ENCODE measurements around the gene FOXE1. TPM values are rescaled to one million over a fixed set of nuclear protein-coding genes. Genes with fewer than 3 reads are reported as not detected.

FOXE1 gene
- total and polyA plus RNA-seq, 2 experiments from 2014 or later = 0.45 TPM; not detected in 1

GRCh38 chr9:97866300-97866699, 13.3 kb downstream of the FOXE1 start:
- H3K79me2 ChIP-seq (replicated peaks; ENCODE audit: insufficient read depth) = no peaks in the 10 kb centered on the region
- H3K36me3 ChIP-seq (ENCODE audit: insufficient read depth) = no peaks in the 10 kb centered on the region
- no peak for TF ChIP-seq NANOG (IDR thresholded peaks at IDR 0.05; ENCODE audit: borderline replicate concordance)
- no peak for TF ChIP-seq ZNF114 (CRISPR knock-in tag; IDR thresholded peaks at IDR 0.05)
- TF ChIP-seq ZNF331 (CRISPR knock-in tag; IDR thresholded peaks at IDR 0.05; ENCODE audit: low read depth) = no peak
- no peak for TF ChIP-seq ETS1 (IDR thresholded peaks at IDR 0.05)
- TF ChIP-seq POLR2AphosphoS5 (IDR thresholded peaks at IDR 0.05; ENCODE audit: low read depth) = no peak
- TF ChIP-seq ZNF462 (CRISPR knock-in tag; IDR thresholded peaks at IDR 0.05) = no peak
- no peak for TF ChIP-seq EZH2 (IDR thresholded peaks at IDR 0.05; ENCODE audit: low read depth, unreplicated experiment)
- no peak for TF ChIP-seq EZH2phosphoT487 (IDR thresholded peaks at IDR 0.05; ENCODE audit: unreplicated experiment)
- no peak for TF ChIP-seq CTCF (conservative IDR thresholded peaks at IDR 0.05; ENCODE audit: low read depth in 2 of 2)
- no peak for TF ChIP-seq CREB1 (CRISPR knock-in tag; IDR thresholded peaks at IDR 0.05; ENCODE audit: low read depth)
- TF ChIP-seq STAT1 (IDR thresholded peaks at IDR 0.05; ENCODE audit: unreplicated experiment) = no peak
- no peak for TF ChIP-seq JUNB (IDR thresholded peaks at IDR 0.05; ENCODE audit: unreplicated experiment)
- TF ChIP-seq REST (IDR thresholded peaks at IDR 0.05; ENCODE audit: unreplicated experiment) = no peak
- no peaks in the 10 kb centered on the region for H3K9me2 ChIP-seq (ENCODE audit: insufficient read depth)
- H2AFZ ChIP-seq = no peak overlapping the region
- Mint-ChIP-seq H3K9me3 (peaks cover 14% of the 10 kb centered on the region; the same call in 2 of the 3 replicates), H3K4me3 (no peak overlapping the region), H3K27me3 (ENCODE audit: insufficient read depth, low read depth, poor library complexity) (peaks cover 20% of the 10 kb centered on the region), H3K36me3 (ENCODE audit: low read depth) (peaks cover 4% of the 10 kb centered on the region; the same call in 2 of the 3 replicates), H3K4me1 (peaks cover 14% of the 10 kb centered on the region), H3K27ac (no peak overlapping the region)
- no peaks in the 10 kb centered on the region for H3F3A ChIP-seq (replicated peaks; ENCODE audit: low read depth)
- no peak overlapping the region for H3K4me2 ChIP-seq
- no peak overlapping the region for H3K4me3 ChIP-seq
- peaks cover 37% of the 10 kb centered on the region for H3K27me3 ChIP-seq (ENCODE audit: insufficient read depth)
- H3K4me1 ChIP-seq (ENCODE audit: insufficient read depth) = peaks cover 9% of the 10 kb centered on the region; the same call in 1 of the 2 replicates
- ATAC-seq = no peak
- no peak overlapping the region for H3K27ac ChIP-seq (ENCODE audit: low read depth)
- no peak for DNase-seq (ENCODE audit: low spot score)
- H4K20me1 ChIP-seq (replicated peaks; ENCODE audit: insufficient read depth) = no peaks in the 10 kb centered on the region
